Fibroblast of skin of right biceps (primary cell): ENCODE measurements around the gene CXXC5.
A peak's percentile ranks its signal among the peaks of the same experiment; 100 is the strongest.

Source experiments
- DNase-seq: peaks from one replicate; pipeline ENCODE4 v3.0.0-alpha.2; 2013

The CXXC5 gene

GRCh38 chr5:139651853-139652787, 4.0 kb downstream of the CXXC5 start:
- peak; percentile 93 for DNase-seq

DNA sequence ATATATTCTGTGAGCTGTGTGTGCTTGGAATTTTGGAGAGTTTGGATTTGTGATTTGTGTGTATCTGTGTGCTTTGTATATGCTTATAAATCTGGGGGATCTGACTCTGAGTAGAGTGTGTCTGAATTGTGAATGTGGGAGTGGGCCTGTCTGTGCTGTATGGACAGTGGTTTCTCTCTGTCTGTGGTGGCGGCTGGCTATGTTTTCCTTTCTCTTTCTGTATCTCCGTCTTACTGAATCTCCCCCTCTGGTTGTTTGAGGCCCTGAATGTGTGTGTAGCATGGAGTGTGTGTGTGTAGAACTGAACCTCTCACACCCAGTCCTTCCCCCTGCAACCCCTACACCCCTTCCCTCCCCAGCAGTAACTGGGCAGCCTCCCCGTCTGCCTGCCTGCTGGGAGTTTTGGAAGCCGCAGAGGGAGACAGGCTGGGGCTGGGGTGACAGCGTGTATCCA, 4.7 kb downstream of the CXXC5 start:
- no peak for DNase-seq

DNA sequence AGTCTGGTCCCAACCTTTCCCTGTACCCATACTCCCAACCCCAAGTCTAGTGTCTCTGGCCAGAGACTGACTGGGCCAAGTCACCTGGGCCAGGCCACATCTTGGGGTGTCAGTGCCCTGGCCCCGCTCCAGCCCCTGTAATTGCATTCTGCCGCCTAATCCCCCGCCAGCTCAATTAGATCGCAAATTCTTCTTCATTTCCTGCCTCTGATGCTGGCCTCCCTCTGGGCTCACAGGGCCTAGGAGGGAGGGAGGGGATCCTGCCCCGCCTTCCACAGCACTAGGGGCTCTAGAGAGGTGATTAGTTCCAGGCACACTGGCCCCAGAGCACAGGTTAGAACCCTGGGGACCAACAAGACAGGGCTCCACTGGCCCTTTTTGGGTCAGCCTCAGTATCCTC, 5.5 kb downstream of the CXXC5 start:
- DNase-seq: peak; percentile 34

GRCh38 chr5:139654464-139654863, 6.3 kb downstream of the CXXC5 start:
- no peak for DNase-seq

- no peak for DNase-seq
Observed at GRCh38 chr5:139654871-139655491, 6.8 kb downstream of the CXXC5 start.

- DNase-seq: no peak
Observed at GRCh38 chr5:139655727-139656271, 7.7 kb downstream of the CXXC5 start.

DNA sequence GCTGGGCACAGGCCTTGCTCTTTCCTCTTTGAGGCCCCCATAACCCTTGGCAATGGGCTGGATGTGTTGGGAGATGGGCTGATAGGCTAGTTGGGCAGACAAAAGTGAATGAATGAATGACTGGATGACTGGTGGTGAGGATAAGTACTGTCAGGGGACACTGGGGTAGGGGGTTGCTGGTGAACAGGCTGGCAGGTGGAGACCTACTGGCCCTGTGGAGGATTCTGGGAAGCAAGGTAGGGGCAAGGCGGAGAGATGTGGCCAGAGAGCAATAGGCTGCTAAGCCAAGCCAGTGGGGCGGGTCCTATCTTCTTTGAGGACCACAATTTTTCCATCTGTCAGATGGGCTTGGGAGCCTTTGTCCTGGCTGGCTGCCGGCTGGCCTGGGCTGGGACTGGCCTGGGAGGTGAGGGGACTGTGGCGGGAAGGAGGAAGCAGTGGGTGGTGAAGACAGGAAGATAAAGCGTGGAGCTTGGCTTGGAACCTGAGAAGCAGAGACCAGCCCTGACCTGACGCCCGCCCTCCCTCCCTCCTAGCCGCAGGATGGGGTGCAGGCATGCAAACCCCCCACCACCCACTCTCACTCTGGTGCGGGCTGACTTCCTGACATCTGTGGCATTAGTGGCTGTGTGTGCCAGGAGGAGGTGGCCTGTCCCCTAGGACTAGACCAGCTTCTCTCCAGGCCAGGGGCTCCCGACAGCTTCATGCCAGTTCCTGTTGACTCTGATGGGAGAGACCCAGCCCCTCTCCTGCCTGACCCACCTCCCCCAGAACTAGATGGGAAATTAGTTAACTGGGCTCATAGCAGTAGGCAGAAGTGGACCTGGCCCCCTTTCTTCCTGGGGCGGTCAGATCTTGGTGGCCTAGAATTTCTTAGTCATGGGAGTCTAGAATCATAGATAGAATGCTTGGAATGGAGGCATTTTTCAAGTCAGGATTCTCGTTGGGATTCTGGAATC, 9.5 kb downstream of the CXXC5 start:
- DNase-seq: peak; percentile 61

DNA sequence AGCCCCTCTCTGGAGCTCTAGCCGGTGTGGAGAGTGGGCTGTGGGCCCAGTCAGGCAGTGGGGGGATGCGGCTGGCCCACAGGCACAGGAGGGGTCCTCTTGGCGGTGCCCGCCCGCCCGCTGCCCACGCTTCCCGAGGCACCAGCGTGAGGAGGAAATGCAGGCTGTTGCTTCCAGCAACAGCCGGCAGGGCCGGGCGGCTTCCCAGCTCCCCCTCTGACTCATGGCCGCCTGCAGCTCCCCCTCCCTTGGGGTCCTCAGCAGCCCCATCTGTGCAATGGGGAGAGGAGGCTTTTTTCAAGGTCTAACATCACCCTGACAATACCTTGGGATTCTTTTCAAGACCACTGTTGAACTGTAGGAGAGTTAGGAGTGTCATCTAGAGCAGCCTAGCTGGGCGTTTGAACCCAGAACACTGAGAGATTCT, 10.4 kb downstream of the CXXC5 start:
- DNase-seq: peak; percentile 56

- DNase-seq: peak; percentile 81
Observed at GRCh38 chr5:139658928-139659667, 10.9 kb downstream of the CXXC5 start.

GRCh38 chr5:139659695-139660101, 11.5 kb downstream of the CXXC5 start:
- peak; percentile 70 for DNase-seq

DNA sequence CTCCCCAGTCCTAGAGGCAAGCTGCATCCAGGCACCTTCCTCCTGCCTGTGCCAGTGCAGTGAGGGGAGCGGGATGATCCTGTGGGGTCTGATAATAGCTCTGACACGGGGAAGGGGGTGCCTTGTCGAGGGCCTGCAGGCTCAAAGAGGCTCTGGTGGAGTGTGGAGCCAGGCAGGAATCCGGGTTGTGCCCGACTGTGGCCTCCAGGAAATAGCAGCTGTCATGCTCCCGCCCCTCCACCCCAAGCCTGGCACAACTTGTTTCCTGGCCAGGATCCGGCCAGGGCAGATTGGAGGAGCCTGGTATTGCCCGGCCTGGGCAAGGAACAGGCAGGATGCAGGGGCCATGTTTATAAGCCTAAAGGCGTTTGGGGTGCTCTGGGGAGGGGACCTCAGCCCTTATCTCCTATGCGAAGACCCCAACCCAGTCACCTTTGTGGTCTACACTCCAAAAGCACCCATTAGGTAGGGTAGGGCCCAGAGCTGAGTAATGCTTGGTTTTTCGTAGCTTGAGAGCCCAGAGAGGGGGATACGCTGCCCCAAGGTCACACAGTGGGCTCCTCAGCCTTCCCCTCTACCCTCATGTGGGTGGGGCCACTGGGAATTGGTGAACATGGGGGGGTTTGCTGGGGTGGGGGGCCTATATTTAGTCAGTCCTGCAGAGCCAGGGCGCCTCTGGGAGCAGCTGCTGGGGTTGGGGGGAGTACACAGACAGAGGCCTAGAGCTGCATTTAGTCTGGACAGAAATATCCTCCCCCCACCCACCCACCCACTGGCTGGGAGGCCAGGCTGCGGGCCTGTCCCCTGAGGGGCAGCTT, 12.2 kb downstream of the CXXC5 start:
- DNase-seq: no peak

- peak; percentile 97 for DNase-seq
Observed at GRCh38 chr5:139660923-139661814, 13.0 kb downstream of the CXXC5 start.

- no peak for DNase-seq
Observed at GRCh38 chr5:139662617-139663016, 14.5 kb downstream of the CXXC5 start.

- no peak for DNase-seq
Observed at GRCh38 chr5:139663207-139664085, 15.3 kb downstream of the CXXC5 start.

DNA sequence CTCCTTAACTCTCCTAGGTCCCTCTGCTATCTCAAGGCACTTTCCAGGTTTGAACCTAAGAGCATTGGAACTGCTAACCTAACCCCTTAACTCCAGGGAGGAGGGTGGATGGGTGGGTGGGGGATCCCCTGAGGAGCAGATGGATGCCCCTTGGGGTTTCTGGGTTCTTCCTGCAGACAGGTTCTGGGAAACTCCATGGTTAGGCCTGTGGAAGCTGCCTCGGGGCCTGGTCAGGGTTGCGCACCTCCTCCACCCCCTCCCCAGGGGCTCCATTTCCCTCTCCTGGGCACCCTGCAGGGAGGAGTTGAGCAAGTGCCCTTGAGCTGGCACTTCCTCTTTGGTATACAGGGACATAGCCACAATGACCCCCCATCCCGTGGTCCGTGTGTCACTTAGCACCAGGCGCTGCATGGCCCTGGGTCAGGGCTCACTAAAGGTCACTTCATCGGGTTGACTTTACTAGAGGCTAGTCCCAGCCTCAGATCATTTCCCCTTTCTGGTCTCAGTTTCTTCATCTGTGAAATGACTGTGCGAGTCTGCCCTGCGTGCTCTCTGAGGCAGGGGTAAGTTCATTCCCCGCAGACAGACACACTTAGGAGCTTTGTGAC, 16.0 kb downstream of the CXXC5 start:
- DNase-seq: no peak

DNA sequence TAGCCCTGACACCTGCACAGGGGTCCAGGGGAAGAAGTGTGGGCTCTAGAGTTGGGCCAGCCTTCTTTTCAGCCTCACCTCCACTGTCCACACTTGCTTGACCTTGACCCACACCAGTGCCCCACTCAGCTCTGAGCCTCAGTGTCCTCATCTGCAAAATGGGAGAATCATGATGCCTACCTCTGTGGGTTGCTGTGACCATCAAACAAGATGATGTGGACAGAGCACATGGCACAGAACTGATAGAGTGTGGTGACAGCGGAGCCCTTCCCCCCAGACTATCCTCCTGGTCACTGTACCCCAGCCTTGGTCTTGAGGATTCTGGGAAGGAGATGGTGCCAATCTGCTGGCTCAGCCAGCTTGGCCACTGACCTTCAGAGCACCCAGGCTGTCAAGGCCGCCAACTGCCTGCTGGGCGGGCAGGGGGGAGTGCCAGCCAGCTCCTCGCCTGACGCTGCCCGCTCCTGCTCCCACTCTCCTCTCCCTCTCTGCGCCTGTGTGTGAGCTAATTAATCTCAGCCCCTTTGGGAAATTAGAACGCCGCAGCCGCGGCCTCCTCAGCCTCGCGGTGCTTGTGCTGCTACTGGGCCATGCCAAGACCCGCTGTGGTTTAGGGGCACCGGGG, 16.7 kb downstream of the CXXC5 start:
- DNase-seq: no peak

- DNase-seq: no peak
Observed at GRCh38 chr5:139665626-139666025, 17.5 kb downstream of the CXXC5 start.

GRCh38 chr5:139666551-139666950, 18.4 kb downstream of the CXXC5 start:
- DNase-seq: no peak
